ENCODE data around the gene ARHGAP42. TPM values are rescaled to one million over a fixed set of nuclear protein-coding genes. Genes with fewer than 3 reads are reported as not detected.

ARHGAP42 gene
- total and polyA plus RNA-seq, 8 donors: 0.76 to 4.9 (median 1.8) TPM

- WGBS, 2 donors: 82 to 88% methylated on average over 1 of the region's 1 CpG
- DNase-seq (no peak), ATAC-seq (no peak), FAIRE-seq (no peak)
- H3K9me3 ChIP-seq: no peaks in the 10 kb centered on the region
- no peaks in the 10 kb centered on the region for H3K36me3 ChIP-seq
- no peak overlapping the region for H3K4me3 ChIP-seq
- no peak overlapping the region for H3K27ac ChIP-seq
- H3K27me3 ChIP-seq: no peaks in the 10 kb centered on the region
- TF ChIP-seq, protein P1, sequence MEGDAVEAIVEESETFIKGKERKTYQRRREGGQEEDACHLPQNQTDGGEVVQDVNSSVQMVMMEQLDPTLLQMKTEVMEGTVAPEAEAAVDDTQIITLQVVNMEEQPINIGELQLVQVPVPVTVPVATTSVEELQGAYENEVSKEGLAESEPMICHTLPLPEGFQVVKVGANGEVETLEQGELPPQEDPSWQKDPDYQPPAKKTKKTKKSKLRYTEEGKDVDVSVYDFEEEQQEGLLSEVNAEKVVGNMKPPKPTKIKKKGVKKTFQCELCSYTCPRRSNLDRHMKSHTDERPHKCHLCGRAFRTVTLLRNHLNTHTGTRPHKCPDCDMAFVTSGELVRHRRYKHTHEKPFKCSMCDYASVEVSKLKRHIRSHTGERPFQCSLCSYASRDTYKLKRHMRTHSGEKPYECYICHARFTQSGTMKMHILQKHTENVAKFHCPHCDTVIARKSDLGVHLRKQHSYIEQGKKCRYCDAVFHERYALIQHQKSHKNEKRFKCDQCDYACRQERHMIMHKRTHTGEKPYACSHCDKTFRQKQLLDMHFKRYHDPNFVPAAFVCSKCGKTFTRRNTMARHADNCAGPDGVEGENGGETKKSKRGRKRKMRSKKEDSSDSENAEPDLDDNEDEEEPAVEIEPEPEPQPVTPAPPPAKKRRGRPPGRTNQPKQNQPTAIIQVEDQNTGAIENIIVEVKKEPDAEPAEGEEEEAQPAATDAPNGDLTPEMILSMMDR (IDR thresholded peaks at IDR 0.05): no peak
- intact Hi-C loops (cut with DNase I): no loop called here
- no peaks in the 10 kb centered on the region for H3K4me1 ChIP-seq
Measured at GRCh38 chr11:100805506-100806199, 118.6 kb downstream of the ARHGAP42 start.

GRCh38 chr11:100806296-100806695 lies 119.2 kb downstream of the ARHGAP42 start:
- Histone ChIP-seq H3K27ac (no peak overlapping the region), H3K9me3 (no peaks in the 10 kb centered on the region), H3K4me3 (no peak overlapping the region), H3K4me1 (no peaks in the 10 kb centered on the region), H3K27me3 (no peaks in the 10 kb centered on the region), H3K36me3 (no peaks in the 10 kb centered on the region)
- FAIRE-seq (no peak), DNase-seq (no peak), ATAC-seq (no peak)
- intact Hi-C loops (cut with DNase I): no loop called here
- WGBS, 2 donors: 74 to 88% methylated on average over 5 of the region's 5 CpGs
- TF ChIP-seq, protein P1 (IDR thresholded peaks at IDR 0.05): no peak

GRCh38 chr11:100808904-100809491 lies 121.9 kb downstream of the ARHGAP42 start:
- intact Hi-C loops (cut with DNase I): no loop called here
- Histone ChIP-seq H3K36me3 (no peaks in the 10 kb centered on the region), H3K4me3 (no peak overlapping the region), H3K27ac (no peak overlapping the region), H3K27me3 (no peaks in the 10 kb centered on the region), H3K4me1 (no peaks in the 10 kb centered on the region), H3K9me3 (no peaks in the 10 kb centered on the region)
- TF ChIP-seq, protein P1 (IDR thresholded peaks at IDR 0.05): no peak
- no peak for FAIRE-seq
- 61 to 67% methylated on average over 3 of the region's 3 CpGs for WGBS, 2 donors
- ATAC-seq: no peak
- DNase-seq: no peak

- H3K27ac ChIP-seq: no peak overlapping the region
- DNase-seq (no peak), ATAC-seq (no peak), FAIRE-seq (no peak)
- TF ChIP-seq, protein P1 (IDR thresholded peaks at IDR 0.05): no peak
- no peak overlapping the region for H3K4me3 ChIP-seq
- H3K9me3 ChIP-seq: no peaks in the 10 kb centered on the region
- no peaks in the 10 kb centered on the region for H3K36me3 ChIP-seq
- WGBS, 2 donors: 82 to 94% methylated on average over 2 of the region's 2 CpGs
- H3K4me1 ChIP-seq: no peaks in the 10 kb centered on the region
- intact Hi-C loops (cut with DNase I): no loop called here
- H3K27me3 ChIP-seq: no peaks in the 10 kb centered on the region
Measured at GRCh38 chr11:100810146-100810545, 123.1 kb downstream of the ARHGAP42 start.

GRCh38 chr11:100810666-100811065 lies 123.6 kb downstream of the ARHGAP42 start:
- DNase-seq (no peak), FAIRE-seq (no peak), ATAC-seq (no peak)
- TF ChIP-seq, protein P1 (IDR thresholded peaks at IDR 0.05): no peak
- Histone ChIP-seq H3K4me3 (no peak overlapping the region), H3K36me3 (no peaks in the 10 kb centered on the region), H3K4me1 (no peaks in the 10 kb centered on the region), H3K27me3 (no peaks in the 10 kb centered on the region), H3K27ac (no peak overlapping the region), H3K9me3 (no peaks in the 10 kb centered on the region)
- 90 to 99% methylated on average over 3 of the region's 3 CpGs for WGBS, 2 donors
- intact Hi-C loops (cut with DNase I): no loop called here
